ENCODE data around the gene ECE1.

GRCh38 chr1:21168444-21168843, 121.8 kb downstream of the ECE1 start:
- no peak for TF ChIP-seq CTCF (IDR thresholded peaks at IDR 0.05)
- TF ChIP-seq POLR2A (IDR thresholded peaks at IDR 0.05): no peak

All from uterus (tissue), 2 donors.